ENCODE data around the gene RXYLT1.

Gene RXYLT1

GRCh38 chr12:63804746-63805145 lies 25.0 kb downstream of the RXYLT1 start:
- in situ Hi-C loops (cut with HindIII; ENCODE audit: low sequenced_read_pairs): no loop called here
- H3K4me3 ChIP-seq (ENCODE audit: low read depth, low read length): no peak overlapping the region
- TF ChIP-seq CTCF (IDR thresholded peaks at IDR 0.05; ENCODE audit: low read depth, low read length, missing control alignments): no peak
- DNase-seq (ENCODE audit: low read depth): no peak

- in situ Hi-C loops (cut with HindIII; ENCODE audit: low sequenced_read_pairs): no loop called here
- no peak overlapping the region for H3K4me3 ChIP-seq (ENCODE audit: low read depth, low read length)
- no peak for DNase-seq (ENCODE audit: low read depth)
- no peak for TF ChIP-seq CTCF (IDR thresholded peaks at IDR 0.05; ENCODE audit: low read depth, low read length, missing control alignments)
Observed at GRCh38 chr12:63805704-63806672, 26.3 kb downstream of the RXYLT1 start.

- in situ Hi-C loops (cut with HindIII; ENCODE audit: low sequenced_read_pairs): no loop called here
- H3K4me3 ChIP-seq (ENCODE audit: low read depth, low read length): no peak overlapping the region
- no peak for TF ChIP-seq CTCF (IDR thresholded peaks at IDR 0.05; ENCODE audit: low read depth, low read length, missing control alignments)
- DNase-seq (ENCODE audit: low read depth): no peak
Observed at GRCh38 chr12:63808631-63809030, 28.9 kb downstream of the RXYLT1 start.

- no peak for TF ChIP-seq CTCF (IDR thresholded peaks at IDR 0.05; ENCODE audit: low read depth, low read length, missing control alignments)
- no peak for DNase-seq (ENCODE audit: low read depth)
- in situ Hi-C loops (cut with HindIII; ENCODE audit: low sequenced_read_pairs): no loop called here
- H3K4me3 ChIP-seq (ENCODE audit: low read depth, low read length): no peak overlapping the region
Observed at GRCh38 chr12:63809566-63809965, 29.9 kb downstream of the RXYLT1 start.

GRCh38 chr12:63811334-63811733 lies 31.6 kb downstream of the RXYLT1 start:
- TF ChIP-seq CTCF (IDR thresholded peaks at IDR 0.05; ENCODE audit: low read depth, low read length, missing control alignments): no peak
- no peak for DNase-seq (ENCODE audit: low read depth)
- in situ Hi-C loops (cut with HindIII; ENCODE audit: low sequenced_read_pairs): no loop called here
- H3K4me3 ChIP-seq (ENCODE audit: low read depth, low read length): no peak overlapping the region

GRCh38 chr12:63811755-63812154 lies 32.0 kb downstream of the RXYLT1 start:
- no peak for DNase-seq (ENCODE audit: low read depth)
- in situ Hi-C loops (cut with HindIII; ENCODE audit: low sequenced_read_pairs): no loop called here
- no peak overlapping the region for H3K4me3 ChIP-seq (ENCODE audit: low read depth, low read length)
- TF ChIP-seq CTCF (IDR thresholded peaks at IDR 0.05; ENCODE audit: low read depth, low read length, missing control alignments): no peak

Measured in astrocyte of the cerebellum (primary cell).